Activated CD8-positive, alpha-beta memory T cell treated with anti-CD3 and anti-CD28 coated beads, Interleukin-2, amount 50 U/mL, for 24 hours (primary cell): ENCODE data around the gene NUPR1.
"Not testable (repeated sequence)": the region's sequence is repeated elsewhere in the genome, so short reads cannot be mapped to it uniquely, and the experiment has no call there.

ENCODE experiments used
- DNase-seq: peaks from one replicate; pipeline ENCODE4 v3.0.0-alpha.2; 2020; ENCODE audit errors: extremely low read depth

NUPR1 gene

GRCh38 chr16:28538733-28539596 is at the start of gene NUPR1:
NUPR1 (minus strand) TSS chr16:28538974; CDS start chr16:28538907, 67 bp downstream.
- no peak for DNase-seq

- no peak for DNase-seq
Observed at GRCh38 chr16:28587386-28587785, 48.6 kb upstream of the NUPR1 start.

- DNase-seq = no peak
Observed at GRCh38 chr16:28586466-28586865, 47.7 kb upstream of the NUPR1 start.

DNA sequence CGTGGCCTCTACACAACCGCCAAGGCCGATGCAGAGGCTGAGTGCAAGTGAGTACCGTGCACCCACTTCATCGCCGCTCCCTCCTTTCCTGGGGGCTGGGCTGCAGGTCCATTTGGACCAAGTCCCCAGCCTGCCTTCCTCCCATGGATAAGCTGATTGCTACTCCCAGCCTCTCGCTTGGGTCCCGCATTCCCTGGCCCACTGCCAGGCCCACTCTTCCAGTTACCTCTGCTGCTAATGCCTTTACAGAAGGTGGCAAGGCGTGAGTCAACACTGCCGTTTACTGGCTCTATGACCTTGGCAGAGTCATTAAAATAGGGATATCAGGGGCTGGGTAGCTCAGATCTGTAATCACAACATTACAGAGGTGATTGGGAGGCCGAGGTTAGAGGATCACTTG is 46.9 kb upstream of the NUPR1 start:
- DNase-seq = no peak

DNA sequence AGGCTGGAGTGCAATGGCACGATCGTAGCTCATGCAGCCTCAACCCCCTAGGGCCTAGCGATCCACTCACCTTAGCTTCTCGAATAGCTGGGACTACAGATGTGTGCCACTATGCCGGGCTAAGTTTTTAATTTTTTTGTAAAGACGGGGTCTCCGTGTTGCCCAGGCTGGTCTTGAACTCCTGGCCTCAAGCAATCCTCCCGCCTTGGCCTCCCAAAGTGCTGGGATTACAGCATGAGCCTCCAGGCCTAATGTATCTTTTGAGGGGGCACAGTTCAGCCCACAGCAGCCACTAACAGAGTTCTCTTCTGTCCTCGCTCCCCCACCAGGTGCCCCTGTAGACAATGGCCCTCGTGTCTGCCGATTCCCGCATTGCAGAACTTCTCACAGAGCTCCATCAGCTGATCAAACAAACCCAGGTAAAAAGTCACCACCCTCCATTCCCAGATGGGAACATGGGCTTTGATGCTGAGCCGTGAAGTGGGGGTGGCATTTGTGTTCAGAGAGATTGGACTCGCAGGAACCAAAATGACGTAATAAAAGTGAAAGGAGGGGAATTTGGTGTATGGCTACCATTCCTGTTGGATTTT is 42.0 kb upstream of the NUPR1 start:
- DNase-seq = no peak

DNA sequence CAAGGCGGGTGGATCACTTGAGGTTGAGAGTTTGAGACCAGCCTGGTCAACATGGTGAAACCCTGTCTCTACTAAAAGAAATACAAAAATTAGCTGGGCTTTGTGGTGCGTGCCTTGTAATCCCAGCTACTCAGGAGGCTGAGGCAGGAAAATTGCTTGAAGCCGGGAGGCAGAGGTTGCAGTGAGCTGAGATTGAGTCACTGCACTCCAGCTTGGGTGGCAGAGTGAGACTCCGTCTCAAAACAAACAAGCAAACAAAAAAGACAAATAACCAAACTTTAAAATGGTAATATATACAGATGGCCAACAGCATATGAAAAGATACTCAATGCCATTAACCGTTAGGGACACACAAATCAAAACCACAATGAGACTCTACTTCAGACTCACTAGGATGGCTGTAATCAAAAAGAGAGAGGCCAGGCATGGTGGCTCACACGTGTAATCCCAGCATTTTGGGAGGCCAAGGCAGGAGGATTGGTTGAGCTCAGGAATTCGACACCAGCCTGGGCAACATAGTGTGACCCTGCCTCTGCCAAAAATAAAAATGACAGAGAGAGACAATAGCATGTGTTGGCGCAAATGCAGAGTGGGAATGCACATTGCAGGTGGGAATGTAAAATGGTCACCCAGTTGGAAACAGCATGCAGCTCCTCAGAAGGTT is 36.8 kb upstream of the NUPR1 start:
- DNase-seq = no peak

DNA sequence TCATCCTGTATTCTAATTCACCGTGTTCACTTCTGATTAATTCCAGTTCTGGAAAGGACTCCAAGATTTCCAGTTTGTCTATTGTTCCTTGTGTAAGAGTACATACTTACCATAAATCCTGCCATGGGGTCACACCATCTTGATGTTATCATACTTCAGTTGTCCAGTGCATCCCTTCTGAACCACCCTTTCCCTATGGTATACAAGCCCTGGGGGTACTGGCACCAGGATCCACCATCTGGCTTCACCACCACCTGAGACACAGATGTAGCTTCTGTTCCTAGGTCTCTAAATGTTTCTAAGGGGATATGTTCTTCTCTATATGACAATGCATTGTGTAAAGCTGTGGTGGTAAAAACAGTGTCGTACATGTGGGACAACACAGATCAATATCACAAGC is 36.2 kb upstream of the NUPR1 start:
- DNase-seq = no peak

- DNase-seq = no peak
Observed at GRCh38 chr16:28573738-28574718, 35.3 kb upstream of the NUPR1 start.

DNA sequence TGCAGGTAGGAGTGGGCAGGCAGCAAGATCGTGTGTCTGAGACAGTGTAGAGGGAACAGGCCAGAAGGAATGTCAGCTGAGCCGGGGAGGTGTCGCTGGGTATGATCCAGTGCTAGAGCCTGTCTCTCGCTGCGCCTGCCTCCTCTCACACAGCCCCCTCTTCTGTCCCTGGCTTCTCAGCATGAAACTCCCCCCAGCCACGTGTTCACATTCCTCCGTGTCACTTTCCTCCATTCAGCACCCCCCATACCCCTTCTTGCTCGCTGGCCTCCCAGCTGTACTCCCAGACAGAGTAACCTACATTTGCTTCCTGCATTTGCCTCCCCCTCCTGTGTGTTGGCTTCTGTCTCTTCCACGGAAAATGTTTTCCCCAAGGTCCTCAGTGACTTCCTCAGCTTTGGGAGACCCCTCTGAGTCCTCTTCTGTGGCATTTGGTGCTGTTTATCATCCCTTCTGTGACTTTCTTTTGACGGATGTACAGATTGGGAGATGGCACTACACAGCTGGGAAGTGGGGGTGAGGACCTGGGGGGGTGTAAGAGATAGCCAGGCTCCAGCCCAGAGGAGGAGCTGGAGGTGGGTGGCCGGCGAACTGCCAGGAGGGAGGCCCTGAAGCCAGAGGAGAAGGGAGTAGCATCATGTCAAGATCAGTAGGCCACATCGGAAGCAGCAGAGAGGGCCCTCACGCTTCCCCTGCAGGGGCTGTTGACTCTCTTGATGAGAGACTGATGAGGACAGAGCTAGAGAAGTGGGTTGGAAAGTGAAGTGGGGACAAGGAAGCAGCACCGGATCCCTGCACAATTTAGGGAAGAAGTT is 34.1 kb upstream of the NUPR1 start:
- DNase-seq = no peak

- DNase-seq = no peak
Observed at GRCh38 chr16:28569968-28570752, 31.4 kb upstream of the NUPR1 start.

DNA sequence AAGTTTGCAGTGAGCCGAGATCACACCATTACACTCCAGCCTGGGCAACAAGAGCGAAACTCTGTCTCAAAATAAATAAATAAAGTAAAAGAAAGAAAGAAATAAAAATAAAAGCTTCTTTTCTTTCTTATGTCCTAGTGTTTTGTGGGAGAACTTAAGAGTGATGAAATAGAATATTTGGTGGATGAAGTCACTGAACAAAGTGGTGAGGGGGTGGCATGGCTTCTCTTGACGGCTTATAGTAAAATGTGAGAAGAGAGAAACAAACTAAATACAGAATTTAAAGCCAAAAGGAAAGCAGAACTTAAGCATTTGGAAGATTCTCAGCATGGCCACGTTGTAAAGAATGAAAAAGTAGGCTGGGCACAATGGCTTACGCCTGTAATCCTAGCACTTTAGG is 30.2 kb upstream of the NUPR1 start:
- DNase-seq = no peak

- DNase-seq = no peak
Observed at GRCh38 chr16:28567292-28567691, 28.5 kb upstream of the NUPR1 start.

GRCh38 chr16:28566233-28566925 is 27.6 kb upstream of the NUPR1 start:
- DNase-seq = not testable (repeated sequence)

GRCh38 chr16:28563218-28563617 is 24.4 kb upstream of the NUPR1 start:
- no peak for DNase-seq

DNA sequence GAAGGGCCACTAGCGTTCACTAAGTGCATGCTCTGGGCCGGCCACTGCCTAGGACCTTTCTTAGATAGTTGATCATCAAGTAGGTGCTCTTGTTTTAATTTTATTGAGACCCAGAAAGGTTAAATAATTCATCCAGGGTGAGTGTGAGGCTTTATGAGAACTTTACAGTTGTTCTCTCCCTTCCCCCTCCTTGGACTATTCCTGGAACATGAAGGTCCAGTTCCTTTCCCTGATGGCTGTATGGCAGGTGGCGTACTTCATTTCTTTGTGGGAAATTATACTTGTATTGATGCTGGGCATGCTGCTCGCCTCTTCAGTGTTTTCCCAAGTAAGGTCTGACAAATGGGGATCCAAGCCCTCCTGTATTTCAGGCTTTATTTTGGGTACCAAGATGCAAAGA is 23.4 kb upstream of the NUPR1 start:
- DNase-seq = no peak

DNA sequence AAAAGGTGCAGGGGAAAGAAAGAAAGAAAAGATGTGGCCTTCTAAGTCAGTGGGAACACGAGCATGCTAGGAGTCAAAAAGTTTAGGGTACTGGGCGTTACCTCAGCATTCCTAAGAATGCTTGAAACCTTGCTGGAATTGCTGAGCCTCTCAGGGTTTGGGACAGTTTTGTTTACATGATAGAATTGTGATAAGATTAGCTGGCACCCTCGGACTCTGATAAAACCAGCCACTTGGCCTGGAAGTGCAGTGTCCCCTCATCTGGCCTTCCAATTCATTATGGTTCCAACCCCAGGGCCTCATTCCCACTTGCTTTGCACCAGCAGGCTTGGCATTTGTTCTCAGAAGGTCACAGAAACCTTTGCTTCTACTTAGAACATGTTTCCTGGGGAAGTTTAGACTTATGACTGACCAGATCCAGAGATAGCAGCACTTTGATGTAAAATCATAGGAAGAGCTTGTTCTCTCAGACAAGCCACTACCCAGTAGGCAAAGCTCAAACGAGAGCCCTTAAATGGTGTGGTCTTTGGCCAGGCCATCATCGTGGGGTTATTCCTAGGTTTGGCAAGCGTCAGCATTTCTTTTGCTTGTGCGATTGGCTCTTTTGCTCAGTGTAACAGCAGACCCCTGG is 22.9 kb upstream of the NUPR1 start:
- no peak for DNase-seq

GRCh38 chr16:28558456-28558855 is 19.7 kb upstream of the NUPR1 start:
- DNase-seq = no peak

GRCh38 chr16:28556914-28557320 is 18.1 kb upstream of the NUPR1 start:
- DNase-seq = no peak

- DNase-seq = no peak
Observed at GRCh38 chr16:28555561-28555960, 16.8 kb upstream of the NUPR1 start.
